GM10248 (cell line): ENCODE measurements around the gene FAM229B.
"Not testable (repeated sequence)": the region's sequence is repeated elsewhere in the genome, so short reads cannot be mapped to it uniquely, and the experiment has no call there.

Experiments
- CTCF ChIA-PET: fragments of 300-600 bp; sonication (Branson Sonifier 250); formaldehyde crosslinking; extraction: SDS; loops from one replicate; lab custom pipeline; 2021; ENCODE audit warnings: antibody characterized with exemption; lab: Yijun Ruan, JAX
- POLR2A ChIA-PET: fragments of 350-650 bp; sonication (Branson Sonifier 250); formaldehyde crosslinking; extraction: SDS; loops from one replicate; lab custom pipeline; 2020; ENCODE audit warnings: antibody characterized with exemption; lab: Yijun Ruan, JAX
- DNase-seq: peaks from one replicate; pipeline ENCODE4 v3.0.0; 2012; ENCODE audit errors: extremely low spot score
- TF ChIP-seq, protein P1 (sequence below): IDR thresholded peaks from 2 replicates; pipeline ENCODE4 v1.5.1; 2012; ENCODE audit warnings: mild to moderate bottlenecking, low read depth; ENCODE audit errors: extremely low read depth, missing control alignments, control extremely low read depth

Gene FAM229B

DNA sequence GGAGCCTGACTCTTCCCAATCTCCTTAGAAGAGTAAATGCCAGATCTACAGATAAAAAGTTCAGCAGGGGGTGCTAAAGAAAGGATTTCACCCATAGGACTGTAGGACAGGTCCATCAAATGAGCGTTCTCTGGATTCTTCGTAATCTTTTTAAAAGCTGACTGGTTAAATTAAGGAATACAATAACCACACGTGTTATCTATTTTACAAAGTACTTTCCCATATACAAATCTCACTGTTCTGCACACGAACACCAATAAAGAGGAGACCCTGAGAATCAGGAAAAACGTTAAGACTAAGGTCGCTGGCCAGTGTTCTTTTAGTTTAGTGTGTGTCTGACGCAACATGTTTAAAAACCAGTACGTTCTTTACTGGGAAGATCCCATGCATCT, 651 bp upstream of the FAM229B start:
- ChIA-PET CTCF (interaction anchor here (0.9 to 3.4 kb wide), 19 partner anchors 8 to 1104 kb away, joined by 3 to 38 read pairs (median 4); no protein-coding TSS in a partner anchor), POLR2A (interaction anchor here (0.6 kb wide), 2 partner anchors 43 to 334 kb away, joined by 5 to 6 read pairs; no protein-coding TSS in a partner anchor)

DNA sequence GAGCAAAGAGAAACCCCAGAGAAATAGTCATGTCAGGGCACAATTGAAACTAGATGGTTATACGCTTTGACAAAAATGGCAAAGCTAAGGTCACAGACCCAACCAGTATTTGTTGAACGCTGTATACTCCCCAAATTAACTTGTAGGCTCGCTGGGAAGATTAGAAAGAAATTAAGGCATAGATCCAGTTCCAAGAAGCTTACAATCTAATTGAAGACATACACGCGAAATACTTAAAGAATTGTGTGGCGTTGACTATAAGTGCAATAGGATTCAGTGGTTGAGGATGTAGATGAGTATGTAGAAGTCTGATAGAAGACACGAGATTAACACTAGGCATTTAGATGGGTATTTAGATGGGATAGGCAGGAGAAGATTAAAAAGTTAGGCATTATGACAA, 525 bp downstream of the FAM229B start:
- POLR2A ChIA-PET: no interaction called here
- no peak for DNase-seq
- TF ChIP-seq, protein P1, sequence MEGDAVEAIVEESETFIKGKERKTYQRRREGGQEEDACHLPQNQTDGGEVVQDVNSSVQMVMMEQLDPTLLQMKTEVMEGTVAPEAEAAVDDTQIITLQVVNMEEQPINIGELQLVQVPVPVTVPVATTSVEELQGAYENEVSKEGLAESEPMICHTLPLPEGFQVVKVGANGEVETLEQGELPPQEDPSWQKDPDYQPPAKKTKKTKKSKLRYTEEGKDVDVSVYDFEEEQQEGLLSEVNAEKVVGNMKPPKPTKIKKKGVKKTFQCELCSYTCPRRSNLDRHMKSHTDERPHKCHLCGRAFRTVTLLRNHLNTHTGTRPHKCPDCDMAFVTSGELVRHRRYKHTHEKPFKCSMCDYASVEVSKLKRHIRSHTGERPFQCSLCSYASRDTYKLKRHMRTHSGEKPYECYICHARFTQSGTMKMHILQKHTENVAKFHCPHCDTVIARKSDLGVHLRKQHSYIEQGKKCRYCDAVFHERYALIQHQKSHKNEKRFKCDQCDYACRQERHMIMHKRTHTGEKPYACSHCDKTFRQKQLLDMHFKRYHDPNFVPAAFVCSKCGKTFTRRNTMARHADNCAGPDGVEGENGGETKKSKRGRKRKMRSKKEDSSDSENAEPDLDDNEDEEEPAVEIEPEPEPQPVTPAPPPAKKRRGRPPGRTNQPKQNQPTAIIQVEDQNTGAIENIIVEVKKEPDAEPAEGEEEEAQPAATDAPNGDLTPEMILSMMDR: no peak
- CTCF ChIA-PET: interaction anchor here (0.9 to 3.4 kb wide), 13 partner anchors 10 to 1105 kb away, joined by 3 to 38 read pairs (median 5); no protein-coding TSS in a partner anchor

More for the DNA sequence above, 651 bp upstream of the FAM229B start:
- TF ChIP-seq, protein P1: peak; percentile 14
- DNase-seq: peak; percentile 32

DNA sequence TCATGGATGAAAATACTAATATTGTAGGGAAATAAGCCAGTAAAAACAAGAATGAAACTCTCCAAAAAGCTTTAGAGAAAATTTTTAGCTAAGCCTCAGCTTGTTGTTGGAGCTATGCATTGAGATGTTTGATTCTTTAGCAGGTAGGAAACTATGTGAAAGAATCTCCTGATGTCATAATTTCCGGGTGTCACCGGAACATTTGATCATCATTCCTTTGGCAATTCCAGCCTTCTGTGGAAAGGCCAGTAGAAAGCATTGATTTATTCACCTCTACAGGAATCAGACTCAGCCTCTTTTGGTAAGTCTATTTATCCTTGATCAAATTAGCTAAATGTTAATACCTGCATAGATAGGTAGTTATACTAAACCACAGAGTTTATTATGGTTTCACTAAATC, 9.5 kb downstream of the FAM229B start:
- TF ChIP-seq, protein P1: no peak
- CTCF ChIA-PET: interaction anchor here (0.7 to 2.0 kb wide), 4 partner anchors 9 to 67 kb away, joined by 3 to 6 read pairs (median 4); partner anchors contain the start of genes FAM229B and TUBE1
- DNase-seq: no peak
- POLR2A ChIA-PET: no interaction called here

DNA sequence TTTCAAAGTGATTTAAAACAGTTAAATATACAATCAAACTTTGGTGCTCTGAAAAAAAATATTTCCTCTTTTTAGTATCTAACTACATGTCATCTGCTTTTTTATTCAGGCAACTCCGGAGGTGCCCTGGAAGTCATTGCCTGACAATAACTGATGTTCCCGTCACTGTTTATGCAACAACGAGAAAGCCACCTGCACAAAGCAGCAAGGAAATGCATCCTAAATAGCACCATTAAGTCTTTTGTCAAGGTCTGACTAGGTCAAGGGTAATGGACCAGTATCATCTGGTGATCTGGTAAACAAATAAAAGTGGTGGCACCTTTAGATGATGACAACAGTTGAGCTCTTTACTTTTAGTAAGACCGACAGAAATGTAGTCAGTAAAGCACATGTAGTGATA, 13.2 kb downstream of the FAM229B start:
- no peak for DNase-seq
- ChIA-PET POLR2A (no interaction called here), CTCF (interaction anchor here (1.5 to 2.1 kb wide), 3 partner anchors 9 to 17 kb away, joined by 3 to 6 read pairs (median 5); partner anchors contain the start of genes FAM229B and TUBE1)
- TF ChIP-seq, protein P1: no peak

DNA sequence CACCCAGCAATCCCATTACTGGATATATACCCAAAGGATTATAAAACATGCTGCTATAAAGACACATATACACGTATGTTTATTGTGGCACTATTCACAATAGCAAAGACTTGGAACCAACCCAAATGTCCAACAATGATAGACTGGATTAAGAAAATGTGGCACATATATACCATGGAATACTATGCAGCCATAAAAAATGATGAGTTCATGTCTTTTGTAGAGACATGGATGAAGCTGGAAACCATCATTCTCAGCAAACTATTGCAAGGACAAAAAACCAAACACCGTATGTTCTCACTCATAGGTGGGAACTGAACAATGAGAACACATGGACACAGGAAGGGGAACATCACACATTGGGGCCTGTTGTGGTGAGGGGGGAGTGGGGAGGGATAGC, 18.6 kb downstream of the FAM229B start:
- DNase-seq, POLR2A ChIA-PET: not testable (repeated sequence)
- CTCF ChIA-PET: interaction anchor here (1.4 kb wide), 1 partner anchor 18 kb away, joined by 4 read pairs; no protein-coding TSS in a partner anchor

DNA sequence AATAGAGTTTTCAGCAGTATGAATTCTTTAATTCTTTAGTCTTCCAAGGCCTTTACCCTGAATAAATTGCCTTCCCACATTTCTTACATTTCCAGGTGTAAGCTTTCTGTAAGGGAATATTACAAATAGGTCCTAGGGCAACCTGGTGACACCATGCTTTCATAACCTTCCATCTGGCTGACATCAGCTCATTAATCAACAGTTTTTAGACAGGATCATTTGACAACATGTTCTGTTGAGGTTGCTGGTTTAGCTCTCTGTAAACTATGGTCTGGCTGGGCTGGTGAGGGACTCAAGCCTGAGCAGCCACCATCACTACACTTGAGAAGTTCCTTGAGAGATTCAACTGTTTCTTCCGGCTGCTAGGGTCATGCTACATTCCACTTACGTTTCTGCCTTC, 19.2 kb downstream of the FAM229B start:
- TF ChIP-seq, protein P1: no peak
- CTCF ChIA-PET: interaction anchor here (1.4 kb wide), 1 partner anchor 18 kb away, joined by 4 read pairs; no protein-coding TSS in a partner anchor
- POLR2A ChIA-PET: no interaction called here
- DNase-seq: no peak

DNA sequence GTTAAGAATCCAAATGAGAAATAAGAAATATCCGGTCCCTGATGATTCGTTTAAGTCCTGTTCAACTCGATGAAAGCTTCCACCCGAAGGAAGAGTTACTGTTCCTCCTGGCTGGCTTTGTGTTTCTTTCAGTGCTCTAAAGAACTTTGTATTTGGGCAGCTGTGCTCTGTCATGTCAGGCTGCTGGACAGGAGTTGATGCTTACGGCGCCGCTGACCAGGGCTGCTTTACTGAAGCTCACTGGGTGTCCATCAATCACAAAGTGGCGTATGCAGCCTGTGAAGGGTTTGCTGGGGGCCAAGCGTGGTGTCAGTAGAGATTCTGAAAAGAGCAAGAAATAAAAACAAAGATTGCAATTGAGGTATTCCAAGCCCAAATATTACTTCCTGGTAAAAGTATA, 21.9 kb downstream of the FAM229B start:
- TF ChIP-seq, protein P1: no peak
- POLR2A ChIA-PET: no interaction called here
- CTCF ChIA-PET: interaction anchor here (1.3 to 1.8 kb wide), 3 partner anchors 8 to 54 kb away, joined by 3 to 5 read pairs (median 4); no protein-coding TSS in a partner anchor
- no peak for DNase-seq
